CD8-positive, alpha-beta memory T cell (primary cell): Measurements from ENCODE around the gene ABI3BP. TPM values are rescaled to one million over a fixed set of nuclear protein-coding genes. Genes with fewer than 3 reads are reported as not detected.

ENCODE experiments used
- CTCF ChIA-PET: fragments of 350-600 bp; sonication (Branson Sonifier 250); formaldehyde crosslinking; loops from one replicate; lab custom pipeline; 2021; ENCODE audit warnings: antibody characterized with exemption; lab: Charles Lee
- POLR2A ChIA-PET: fragments of 350-600 bp; sonication (Branson Sonifier 250); formaldehyde crosslinking; loops from one replicate; lab custom pipeline; 2021; ENCODE audit warnings: antibody characterized with exemption; lab: Charles Lee
- DNase-seq, 5 donors: peaks; one replicate each; pipeline versions ENCODE4 v3.0.0 to v3.0.0-alpha.2; 2020 to 2022; ENCODE audit warnings: mixed read lengths in 1 of 5
- H3K27ac ChIP-seq: one replicate; pipeline ENCODE4 v1.7.0; 2013; ENCODE audit warnings: low read depth, mild to moderate bottlenecking, low read length, moderate library complexity
- H3K27me3 ChIP-seq: 2 replicates; pipeline ENCODE4 v1.7.0; 2013; ENCODE audit warnings: low read length, mild to moderate bottlenecking; ENCODE audit not compliant: insufficient read depth, poor library complexity, severe bottlenecking
- H3K36me3 ChIP-seq: 2 replicates; pipeline ENCODE4 v1.7.0; 2013; ENCODE audit warnings: mild to moderate bottlenecking, low read length, moderate library complexity; ENCODE audit not compliant: insufficient read depth
- H3K4me1 ChIP-seq: 2 replicates; pipeline ENCODE4 v1.7.0; 2013; ENCODE audit warnings: mild to moderate bottlenecking, low read length, moderate library complexity; ENCODE audit not compliant: insufficient read depth
- H3K4me3 ChIP-seq: 2 replicates; pipeline ENCODE4 v1.7.0; 2013; ENCODE audit warnings: mild to moderate bottlenecking, low read length
- H3K9me3 ChIP-seq: 2 replicates; pipeline ENCODE4 v1.7.0; 2013; ENCODE audit warnings: mild to moderate bottlenecking, low read length
- H3K27ac Mint-ChIP-seq, 8 donors: one replicate each; pipeline ENCODE4 v1.8.0; 2020 to 2021; ENCODE audit warnings: mixed read lengths in 8 of 8, mild to moderate bottlenecking in 6 of 8, inconsistent platforms in 3 of 8, moderate library complexity in 3 of 8
- H3K27me3 Mint-ChIP-seq, 2 donors: one replicate each; pipeline ENCODE4 v1.8.0; 2020 to 2021; ENCODE audit warnings: mixed read lengths in 2 of 2, mild to moderate bottlenecking in 1 of 2, moderate library complexity in 1 of 2
- H3K36me3 Mint-ChIP-seq, 3 donors: one replicate each; pipeline ENCODE4 v1.8.0; 2020 to 2021; ENCODE audit warnings: mixed read lengths in 3 of 3, inconsistent platforms in 1 of 3, mild to moderate bottlenecking in 1 of 3
- H3K4me1 Mint-ChIP-seq, 3 donors: one replicate each; pipeline ENCODE4 v1.8.0; 2020 to 2021; ENCODE audit warnings: mixed read lengths in 3 of 3, inconsistent platforms in 1 of 3, mild to moderate bottlenecking in 1 of 3
- H3K4me3 Mint-ChIP-seq, 7 donors: one replicate each; pipeline ENCODE4 v1.8.0; 2020 to 2021; ENCODE audit warnings: mixed read lengths in 7 of 7, mild to moderate bottlenecking in 6 of 7, moderate library complexity in 4 of 7, inconsistent platforms in 2 of 7
- H3K9me3 Mint-ChIP-seq, 5 donors: one replicate each; pipeline ENCODE4 v1.8.0; 2020 to 2022; ENCODE audit warnings: mixed read lengths in 5 of 5, mild to moderate bottlenecking in 3 of 5, moderate library complexity in 2 of 5, inconsistent platforms in 1 of 5
- polyA plus RNA-seq: library from polyadenylated mRNA; unstranded; fragments of 300-500 nt; fragmentation: Illumina TruSeq; gene quantifications from one replicate; pipeline ENCODE4 v1.2.3, GENCODE V29; 2021
- total RNA-seq, 2 experiments: library from RNA; stranded (reverse); gene quantifications; one replicate each; pipeline ENCODE4 v1.2.3, GENCODE V29; 2021

ABI3BP gene
- total and polyA plus RNA-seq, 3 experiments from 2014 or later, result not detected

- CTCF ChIA-PET, result no interaction called here
- Histone ChIP-seq H3K4me1 (no peaks in the 10 kb centered on the region), H3K4me3 (no peak overlapping the region), H3K27me3 (no peaks in the 10 kb centered on the region), H3K36me3 (peaks cover 42% of the 10 kb centered on the region), H3K9me3 (no peaks in the 10 kb centered on the region), H3K27ac (no peak overlapping the region)
- no peaks in the 10 kb centered on the region for H3K9me3 Mint-ChIP-seq
- POLR2A ChIA-PET, result no interaction called here
- peaks cover 10 to 87% (median 30%) of the 10 kb centered on the region in 3 donors for H3K36me3 Mint-ChIP-seq
- no peak for DNase-seq
- H3K27ac Mint-ChIP-seq, result peak overlapping the region in 1 of 8 donors; percentile 15
- H3K4me3 Mint-ChIP-seq, result no peak overlapping the region
- no peaks in the 10 kb centered on the region for H3K4me1 Mint-ChIP-seq
- H3K27me3 Mint-ChIP-seq, result peaks cover 0 to 2% of the 10 kb centered on the region in 2 donors
Measured at GRCh38 chr3:100745617-100746016, 247.6 kb downstream of the ABI3BP start.

GRCh38 chr3:100744671-100745070 lies 248.6 kb downstream of the ABI3BP start:
- H3K36me3 ChIP-seq, result peaks cover 47% of the 10 kb centered on the region
- no peak overlapping the region for H3K4me3 ChIP-seq
- no peaks in the 10 kb centered on the region for H3K9me3 ChIP-seq
- Mint-ChIP-seq H3K4me1 (peaks cover 0 to 4% (median 0%) of the 10 kb centered on the region in 3 donors), H3K27me3 (peaks cover 0 to 2% of the 10 kb centered on the region in 2 donors), H3K4me3 (no peak overlapping the region), H3K36me3 (peaks cover 10 to 90% (median 29%) of the 10 kb centered on the region in 3 donors), H3K9me3 (no peaks in the 10 kb centered on the region), H3K27ac (peak overlapping the region in 1 of 8 donors; percentile 42)
- ChIA-PET POLR2A (no interaction called here), CTCF (no interaction called here)
- H3K4me1 ChIP-seq, result no peaks in the 10 kb centered on the region
- no peak for DNase-seq
- H3K27ac ChIP-seq, result no peak overlapping the region
- no peaks in the 10 kb centered on the region for H3K27me3 ChIP-seq

GRCh38 chr3:100743535-100743934 lies 249.7 kb downstream of the ABI3BP start:
- peaks cover 0 to 2% of the 10 kb centered on the region in 2 donors for H3K27me3 Mint-ChIP-seq
- no peak overlapping the region for H3K4me3 ChIP-seq
- peaks cover 0 to 4% (median 3%) of the 10 kb centered on the region in 3 donors for H3K4me1 Mint-ChIP-seq
- H3K4me1 ChIP-seq, result no peaks in the 10 kb centered on the region
- no peak overlapping the region for H3K4me3 Mint-ChIP-seq
- H3K9me3 Mint-ChIP-seq, result no peaks in the 10 kb centered on the region
- H3K36me3 ChIP-seq, result peaks cover 42% of the 10 kb centered on the region
- no peak overlapping the region for H3K27ac Mint-ChIP-seq
- CTCF ChIA-PET, result no interaction called here
- no peaks in the 10 kb centered on the region for H3K9me3 ChIP-seq
- POLR2A ChIA-PET, result no interaction called here
- no peaks in the 10 kb centered on the region for H3K27me3 ChIP-seq
- no peak overlapping the region for H3K27ac ChIP-seq
- peaks cover 4 to 89% (median 26%) of the 10 kb centered on the region in 3 donors for H3K36me3 Mint-ChIP-seq
- DNase-seq, result no peak

GRCh38 chr3:100740207-100740606 lies 253.0 kb downstream of the ABI3BP start:
- POLR2A ChIA-PET, result no interaction called here
- no peaks in the 10 kb centered on the region for H3K4me1 ChIP-seq
- Mint-ChIP-seq H3K4me3 (no peak overlapping the region), H3K27ac (no peak overlapping the region), H3K4me1 (peaks cover 6 to 17% (median 8%) of the 10 kb centered on the region in 3 donors), H3K27me3 (peaks cover 0 to 2% of the 10 kb centered on the region in 2 donors), H3K36me3 (peaks cover 8 to 87% (median 22%) of the 10 kb centered on the region in 3 donors), H3K9me3 (no peaks in the 10 kb centered on the region)
- no peaks in the 10 kb centered on the region for H3K27me3 ChIP-seq
- no peak overlapping the region for H3K27ac ChIP-seq
- CTCF ChIA-PET, result interaction anchor here (1.1 kb wide), 1 partner anchor 10 kb away, joined by 3 read pairs; no protein-coding TSS in a partner anchor
- H3K36me3 ChIP-seq, result peaks cover 39% of the 10 kb centered on the region
- no peak overlapping the region for H3K4me3 ChIP-seq
- no peak for DNase-seq
- H3K9me3 ChIP-seq, result no peaks in the 10 kb centered on the region

GRCh38 chr3:100737334-100737733 lies 255.9 kb downstream of the ABI3BP start:
- Histone ChIP-seq H3K4me3 (no peak overlapping the region), H3K36me3 (peaks cover 39% of the 10 kb centered on the region), H3K4me1 (no peaks in the 10 kb centered on the region), H3K27me3 (no peaks in the 10 kb centered on the region), H3K27ac (no peak overlapping the region), H3K9me3 (no peaks in the 10 kb centered on the region)
- CTCF ChIA-PET, result no interaction called here
- Mint-ChIP-seq H3K36me3 (peaks cover 8 to 86% (median 20%) of the 10 kb centered on the region in 3 donors), H3K4me1 (peaks cover 14 to 34% (median 21%) of the 10 kb centered on the region in 3 donors), H3K27me3 (no peaks in the 10 kb centered on the region), H3K27ac (no peak overlapping the region), H3K9me3 (no peaks in the 10 kb centered on the region), H3K4me3 (no peak overlapping the region)
- POLR2A ChIA-PET, result no interaction called here
- no peak for DNase-seq

- no peaks in the 10 kb centered on the region for H3K27me3 Mint-ChIP-seq
- ChIA-PET CTCF (no interaction called here), POLR2A (no interaction called here)
- DNase-seq, result no peak
- no peaks in the 10 kb centered on the region for H3K9me3 Mint-ChIP-seq
- no peaks in the 10 kb centered on the region for H3K27me3 ChIP-seq
- H3K4me1 Mint-ChIP-seq, result peaks cover 17 to 40% (median 29%) of the 10 kb centered on the region in 3 donors
- no peak overlapping the region for H3K4me3 ChIP-seq
- no peaks in the 10 kb centered on the region for H3K9me3 ChIP-seq
- H3K4me1 ChIP-seq, result no peaks in the 10 kb centered on the region
- no peak overlapping the region for H3K27ac ChIP-seq
- H3K27ac Mint-ChIP-seq, result no peak overlapping the region
- H3K36me3 ChIP-seq, result peaks cover 28% of the 10 kb centered on the region
- H3K36me3 Mint-ChIP-seq, result peaks cover 12 to 78% (median 18%) of the 10 kb centered on the region in 3 donors
- H3K4me3 Mint-ChIP-seq, result no peak overlapping the region
Measured at GRCh38 chr3:100732435-100732834, 260.8 kb downstream of the ABI3BP start.

- H3K27ac Mint-ChIP-seq, result peak overlapping the region in 3 of 8 donors; percentile 15 to 42 (median 19)
- peaks cover 28% of the 10 kb centered on the region for H3K36me3 ChIP-seq
Measured at GRCh38 chr3:100730524-100730923, 262.7 kb downstream of the ABI3BP start.

GRCh38 chr3:100726706-100727105 lies 266.5 kb downstream of the ABI3BP start:
- H3K36me3 Mint-ChIP-seq, result peaks cover 5 to 75% (median 10%) of the 10 kb centered on the region in 3 donors
- ChIA-PET CTCF (no interaction called here), POLR2A (no interaction called here)
- Histone ChIP-seq H3K4me1 (no peaks in the 10 kb centered on the region), H3K9me3 (no peaks in the 10 kb centered on the region), H3K27ac (no peak overlapping the region), H3K4me3 (no peak overlapping the region), H3K27me3 (no peaks in the 10 kb centered on the region), H3K36me3 (peaks cover 24% of the 10 kb centered on the region)
- H3K9me3 Mint-ChIP-seq, result no peaks in the 10 kb centered on the region
- H3K4me1 Mint-ChIP-seq, result peaks cover 25 to 40% (median 35%) of the 10 kb centered on the region in 3 donors
- H3K27me3 Mint-ChIP-seq, result no peaks in the 10 kb centered on the region
- peak overlapping the region in 4 of 8 donors; percentile 16 to 89 (median 38) for H3K27ac Mint-ChIP-seq
- H3K4me3 Mint-ChIP-seq, result no peak overlapping the region
- no peak for DNase-seq

More at GRCh38 chr3:100730524-100730923, 262.7 kb downstream of the ABI3BP start:
- CTCF ChIA-PET, result no interaction called here
- POLR2A ChIA-PET, result no interaction called here
- H3K36me3 Mint-ChIP-seq, result peaks cover 5 to 77% (median 12%) of the 10 kb centered on the region in 3 donors
- no peaks in the 10 kb centered on the region for H3K4me1 ChIP-seq
- peaks cover 27 to 47% (median 44%) of the 10 kb centered on the region in 3 donors for H3K4me1 Mint-ChIP-seq
- H3K4me3 Mint-ChIP-seq, result no peak overlapping the region
- no peaks in the 10 kb centered on the region for H3K9me3 Mint-ChIP-seq
- no peak overlapping the region for H3K4me3 ChIP-seq
- no peaks in the 10 kb centered on the region for H3K27me3 Mint-ChIP-seq
- H3K9me3 ChIP-seq, result no peaks in the 10 kb centered on the region
- H3K27ac ChIP-seq, result no peak overlapping the region
- DNase-seq, result no peak
- no peaks in the 10 kb centered on the region for H3K27me3 ChIP-seq
